ENCODE data around the gene PRB2. TPM values are rescaled to one million over a fixed set of nuclear protein-coding genes. Genes with fewer than 3 reads are reported as not detected.
"Not testable (repeated sequence)": the region's sequence is repeated elsewhere in the genome, so short reads cannot be mapped to it uniquely, and the experiment has no call there.

The PRB2 gene
- polyA plus RNA-seq, 3 donors = not detected

GRCh38 chr12:11408096-11408495, 12.7 kb upstream of the PRB2 start:
- Histone ChIP-seq H3K4me3 (replicated peaks in 1 of 3; ENCODE audit: low read depth in 2 of 3, low read length in 3 of 3) (no peak overlapping the region), H3K9ac (ENCODE audit: insufficient read depth, low read length, poor library complexity, severe bottlenecking) (no peak overlapping the region), H3K4me2 (replicated peaks; ENCODE audit: extremely low read depth, low read length, poor library complexity, severe bottlenecking) (no peak overlapping the region), H3K4me1 (ENCODE audit: control insufficient read depth in 1 of 2, insufficient read depth in 2 of 2, low read length in 2 of 2) (no peaks in the 10 kb centered on the region), H4K20me1 (ENCODE audit: insufficient read depth, low read length) (no peaks in the 10 kb centered on the region), H3K27me3 (ENCODE audit: control insufficient read depth in 2 of 2, insufficient read depth in 2 of 2, low read length in 2 of 2) (no peaks in the 10 kb centered on the region), H3K36me3 (replicated peaks in 1 of 2; ENCODE audit: control insufficient read depth in 1 of 2, insufficient read depth in 2 of 2, low read length in 2 of 2) (no peaks in the 10 kb centered on the region), H2AFZ (ENCODE audit: insufficient read depth, low read depth, low read length, poor library complexity, severe bottlenecking) (no peak overlapping the region), H3K79me2 (ENCODE audit: insufficient read depth, low read length) (no peaks in the 10 kb centered on the region), H3K27ac (ENCODE audit: low read depth in 1 of 2, low read length in 2 of 2) (no peak overlapping the region), H3K9me3 (replicated peaks in 1 of 2; ENCODE audit: control insufficient read depth in 1 of 2, insufficient read depth in 1 of 2, low read length in 2 of 2) (no peaks in the 10 kb centered on the region)
- no peak for DNase-seq
- no peak overlapping the region for H3K4me3 Mint-ChIP-seq
- no CpG with 5 or more reads among the region's 6 CpGs for WGBS (ENCODE audit: insufficient coverage)
- H3K4me1 Mint-ChIP-seq = no peaks in the 10 kb centered on the region
- peaks cover 5 to 14% (median 9%) of the 10 kb centered on the region in 7 donors for H3K9me3 Mint-ChIP-seq
- H3K27me3 Mint-ChIP-seq (ENCODE audit: low read depth in 3 of 3) = peaks cover 0 to 3% (median 0%) of the 10 kb centered on the region in 3 donors
- intact Hi-C loops (cut with micrococcal nuclease) = no loop called here
- H3K27ac Mint-ChIP-seq = no peak overlapping the region
- no peak for TF ChIP-seq CTCF (IDR thresholded peaks at IDR 0.05)
- H3K36me3 Mint-ChIP-seq = no peaks in the 10 kb centered on the region

GRCh38 chr12:11397366-11397765, 2.0 kb upstream of the PRB2 start:
- Histone ChIP-seq H3K36me3 (replicated peaks in 1 of 2; ENCODE audit: control insufficient read depth in 1 of 2, insufficient read depth in 2 of 2, low read length in 2 of 2) (no peaks in the 10 kb centered on the region), H2AFZ (ENCODE audit: insufficient read depth, low read depth, low read length, poor library complexity, severe bottlenecking) (no peak overlapping the region), H4K20me1 (ENCODE audit: insufficient read depth, low read length) (no peaks in the 10 kb centered on the region), H3K9ac (ENCODE audit: insufficient read depth, low read length, poor library complexity, severe bottlenecking) (no peak overlapping the region), H3K9me3 (replicated peaks in 1 of 2; ENCODE audit: control insufficient read depth in 1 of 2, insufficient read depth in 1 of 2, low read length in 2 of 2) (no peaks in the 10 kb centered on the region), H3K79me2 (ENCODE audit: insufficient read depth, low read length) (no peaks in the 10 kb centered on the region), H3K27ac (ENCODE audit: low read depth in 1 of 2, low read length in 2 of 2) (no peak overlapping the region), H3K4me3 (replicated peaks in 1 of 3; ENCODE audit: low read depth in 2 of 3, low read length in 3 of 3) (no peak overlapping the region), H3K27me3 (ENCODE audit: control insufficient read depth in 2 of 2, insufficient read depth in 2 of 2, low read length in 2 of 2) (no peaks in the 10 kb centered on the region), H3K4me2 (replicated peaks; ENCODE audit: extremely low read depth, low read length, poor library complexity, severe bottlenecking) (no peak overlapping the region), H3K4me1 (ENCODE audit: control insufficient read depth in 1 of 2, insufficient read depth in 2 of 2, low read length in 2 of 2) (peaks cover 0 to 7% of the 10 kb centered on the region in 2 donors)
- peaks cover 12% of the 10 kb centered on the region for H3K4me1 Mint-ChIP-seq
- H3K27ac Mint-ChIP-seq = peak overlapping the region in 1 of 7 donors; percentile 68
- intact Hi-C loops (cut with micrococcal nuclease) = no loop called here
- no peak for TF ChIP-seq CTCF (IDR thresholded peaks at IDR 0.05)
- H3K27me3 Mint-ChIP-seq (ENCODE audit: low read depth in 3 of 3) = peaks cover 0 to 3% (median 0%) of the 10 kb centered on the region in 3 donors
- WGBS (ENCODE audit: insufficient coverage) = no CpG with 5 or more reads among the region's 1 CpG
- H3K4me3 Mint-ChIP-seq = no peak overlapping the region
- H3K36me3 Mint-ChIP-seq = no peaks in the 10 kb centered on the region
- H3K9me3 Mint-ChIP-seq = peaks cover 0 to 7% (median 2%) of the 10 kb centered on the region in 7 donors
- peak in 2 of 3 donors; percentile 3 to 49 for DNase-seq

- peak overlapping the region in 1 of 2 donors; percentile 7 for H3K4me3 Mint-ChIP-seq
- H3K4me3 ChIP-seq (replicated peaks in 1 of 3; ENCODE audit: low read depth in 2 of 3, low read length in 3 of 3); H3K4me2 ChIP-seq (replicated peaks; ENCODE audit: extremely low read depth, low read length, poor library complexity, severe bottlenecking); H3K27ac ChIP-seq (ENCODE audit: low read depth in 1 of 2, low read length in 2 of 2); H3K9ac ChIP-seq (ENCODE audit: insufficient read depth, low read length, poor library complexity, severe bottlenecking); H3K27me3 Mint-ChIP-seq (ENCODE audit: low read depth in 3 of 3); H2AFZ ChIP-seq (ENCODE audit: insufficient read depth, low read depth, low read length, poor library complexity, severe bottlenecking); H3K4me1 Mint-ChIP-seq; H4K20me1 ChIP-seq (ENCODE audit: insufficient read depth, low read length); H3K79me2 ChIP-seq (ENCODE audit: insufficient read depth, low read length); H3K9me3 ChIP-seq (replicated peaks in 1 of 2; ENCODE audit: control insufficient read depth in 1 of 2, insufficient read depth in 1 of 2, low read length in 2 of 2); H3K9me3 Mint-ChIP-seq; H3K36me3 Mint-ChIP-seq; H3K36me3 ChIP-seq (replicated peaks in 1 of 2; ENCODE audit: control insufficient read depth in 1 of 2, insufficient read depth in 2 of 2, low read length in 2 of 2); H3K4me1 ChIP-seq (ENCODE audit: control insufficient read depth in 1 of 2, insufficient read depth in 2 of 2, low read length in 2 of 2); H3K27me3 ChIP-seq (ENCODE audit: control insufficient read depth in 2 of 2, insufficient read depth in 2 of 2, low read length in 2 of 2); intact Hi-C loops (cut with micrococcal nuclease): not testable (repeated sequence)
- DNase-seq = peak in 2 of 3 donors; percentile 16 to 53
- WGBS (ENCODE audit: insufficient coverage) = 36% methylated on average over 1 of the region's 3 CpGs
- H3K27ac Mint-ChIP-seq = peak overlapping the region in 2 of 7 donors; percentile 29 to 75
Observed at GRCh38 chr12:11391456-11391855, 3.9 kb downstream of the PRB2 start.

All from CD14-positive monocyte (primary cell).